Muscle layer of colon (tissue), 2 donors: ENCODE data around the gene DHFR.

Experiments
- H3K27ac ChIP-seq: one replicate; pipeline ENCODE4 v1.7.0; 2013; ENCODE audit warnings: low read depth, mild to moderate bottlenecking, low read length, moderate library complexity
- H3K27me3 ChIP-seq, 2 donors: one replicate each; pipeline ENCODE4 v1.7.0; 2013; ENCODE audit warnings: low read length in 2 of 2, mild to moderate bottlenecking in 2 of 2; ENCODE audit not compliant: insufficient read depth in 2 of 2, control insufficient read depth in 1 of 2
- H3K36me3 ChIP-seq: one replicate; pipeline ENCODE4 v1.7.0; 2013; ENCODE audit warnings: mild to moderate bottlenecking, low read length; ENCODE audit not compliant: insufficient read depth
- H3K4me1 ChIP-seq: one replicate; pipeline ENCODE4 v1.7.0; 2013; ENCODE audit warnings: mild to moderate bottlenecking, low read length; ENCODE audit not compliant: insufficient read depth
- H3K4me3 ChIP-seq, 2 donors: one replicate each; pipeline ENCODE4 v1.7.0; 2013; ENCODE audit warnings: low read length in 2 of 2, low read depth in 1 of 2, mild to moderate bottlenecking in 1 of 2, moderate library complexity in 1 of 2
- H3K9ac ChIP-seq: one replicate; pipeline ENCODE4 v1.7.0; 2013; ENCODE audit warnings: low read length
- H3K9me3 ChIP-seq: one replicate; pipeline ENCODE4 v1.7.0; 2013; ENCODE audit warnings: mild to moderate bottlenecking, low read length
- donor health status: abdominal sarcoma.
- donor health status: Adenocarcinoma of cecum.

The DHFR gene

DNA sequence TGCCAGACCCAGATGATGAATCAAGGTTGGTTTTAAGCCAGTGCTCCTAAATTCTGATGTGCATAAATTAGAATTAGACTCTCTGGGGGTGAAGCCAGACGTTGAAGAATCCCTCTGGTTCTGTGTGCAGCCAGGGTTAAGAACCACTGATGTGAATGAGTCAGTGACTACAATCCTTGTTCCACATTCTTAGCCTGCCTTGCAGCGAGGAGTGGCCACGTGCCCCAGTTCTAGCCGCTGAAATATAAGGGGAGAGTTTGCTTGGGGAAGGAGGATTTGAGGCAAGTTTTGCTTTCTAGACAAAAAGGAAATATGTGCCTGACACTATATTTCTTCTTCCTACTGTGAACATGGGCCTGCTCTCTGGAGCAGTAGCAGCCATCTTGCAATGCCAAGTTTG is 34.6 kb downstream of the DHFR start:
- no peak overlapping the region for H3K4me3 ChIP-seq
- no peaks in the 10 kb centered on the region for H3K9me3 ChIP-seq
- no peaks in the 10 kb centered on the region for H3K4me1 ChIP-seq
- H3K27me3 ChIP-seq, result no peaks in the 10 kb centered on the region
- H3K36me3 ChIP-seq, result no peaks in the 10 kb centered on the region
- H3K27ac ChIP-seq, result no peak overlapping the region
- H3K9ac ChIP-seq, result no peak overlapping the region

DNA sequence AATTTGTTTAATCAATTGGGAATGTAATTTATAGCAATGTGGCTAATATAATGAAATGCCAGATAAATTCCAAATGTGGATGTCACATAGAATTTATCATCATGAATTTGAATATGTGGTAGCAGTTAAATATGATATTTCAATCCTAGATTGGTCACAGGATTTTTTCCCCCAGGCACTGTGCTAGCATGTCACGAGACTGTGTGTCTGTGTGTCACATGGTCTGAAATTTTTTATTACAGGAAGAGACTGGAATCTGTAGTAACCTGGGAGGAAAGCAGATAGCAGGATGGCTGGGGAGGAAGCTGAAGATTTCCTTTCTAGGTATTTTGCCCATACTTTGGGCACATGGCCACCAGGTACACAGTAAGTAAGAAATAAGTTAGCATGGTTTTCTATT is 35.7 kb downstream of the DHFR start:
- Histone ChIP-seq H3K9me3 (no peaks in the 10 kb centered on the region), H3K27me3 (no peaks in the 10 kb centered on the region), H3K4me3 (no peak overlapping the region), H3K27ac (no peak overlapping the region), H3K36me3 (no peaks in the 10 kb centered on the region), H3K4me1 (no peaks in the 10 kb centered on the region), H3K9ac (no peak overlapping the region)

- no peaks in the 10 kb centered on the region for H3K36me3 ChIP-seq
- H3K4me1 ChIP-seq, result no peaks in the 10 kb centered on the region
- H3K9me3 ChIP-seq, result no peaks in the 10 kb centered on the region
- H3K4me3 ChIP-seq, result no peak overlapping the region
- H3K27ac ChIP-seq, result no peak overlapping the region
- no peaks in the 10 kb centered on the region for H3K27me3 ChIP-seq
- H3K9ac ChIP-seq, result no peak overlapping the region
Measured at GRCh38 chr5:80618438-80618837, 36.3 kb downstream of the DHFR start.

- Histone ChIP-seq H3K27ac (no peak overlapping the region), H3K9me3 (no peaks in the 10 kb centered on the region), H3K36me3 (no peaks in the 10 kb centered on the region), H3K4me3 (no peak overlapping the region), H3K27me3 (no peaks in the 10 kb centered on the region), H3K4me1 (no peaks in the 10 kb centered on the region), H3K9ac (no peak overlapping the region)
Measured at GRCh38 chr5:80615266-80615914, 39.4 kb downstream of the DHFR start.

GRCh38 chr5:80609692-80610091 is 45.1 kb downstream of the DHFR start:
- no peak overlapping the region for H3K4me3 ChIP-seq
- H3K36me3 ChIP-seq, result no peaks in the 10 kb centered on the region
- H3K9me3 ChIP-seq, result no peaks in the 10 kb centered on the region
- no peak overlapping the region for H3K9ac ChIP-seq
- H3K27me3 ChIP-seq, result no peaks in the 10 kb centered on the region
- H3K4me1 ChIP-seq, result no peaks in the 10 kb centered on the region
- H3K27ac ChIP-seq, result no peak overlapping the region

GRCh38 chr5:80608731-80609130 is 46.1 kb downstream of the DHFR start:
- Histone ChIP-seq H3K9ac (no peak overlapping the region), H3K4me1 (no peaks in the 10 kb centered on the region), H3K36me3 (no peaks in the 10 kb centered on the region), H3K27ac (no peak overlapping the region), H3K4me3 (no peak overlapping the region), H3K27me3 (no peaks in the 10 kb centered on the region), H3K9me3 (no peaks in the 10 kb centered on the region)

DNA sequence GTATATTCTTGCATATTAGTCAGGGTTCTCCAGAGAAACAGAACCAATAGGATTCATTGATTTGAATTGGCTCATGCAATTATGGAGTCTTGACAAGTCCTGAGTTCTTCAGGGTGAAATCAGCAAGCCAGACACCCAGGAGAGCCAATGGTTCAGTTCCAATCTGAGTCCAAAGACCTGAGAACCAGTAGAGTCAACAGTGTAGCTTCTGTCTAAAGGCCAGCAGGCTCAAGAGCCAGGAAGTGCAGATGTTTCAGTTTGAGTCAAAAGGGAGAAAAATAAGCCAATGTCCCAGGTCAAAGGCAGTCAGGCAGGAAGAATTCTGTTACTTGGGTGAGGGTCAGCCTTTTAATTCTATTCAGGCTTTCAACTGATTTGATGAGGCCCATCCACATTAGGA is 47.0 kb downstream of the DHFR start:
- no peak overlapping the region for H3K27ac ChIP-seq

GRCh38 chr5:80607343-80607742 is 47.4 kb downstream of the DHFR start:
- H3K27me3 ChIP-seq, result no peaks in the 10 kb centered on the region
- H3K4me1 ChIP-seq, result no peaks in the 10 kb centered on the region
- no peaks in the 10 kb centered on the region for H3K36me3 ChIP-seq
- no peak overlapping the region for H3K27ac ChIP-seq
- no peaks in the 10 kb centered on the region for H3K9me3 ChIP-seq
- no peak overlapping the region for H3K9ac ChIP-seq
- no peak overlapping the region for H3K4me3 ChIP-seq

More for the DNA sequence above, 47.0 kb downstream of the DHFR start:
- H3K9ac ChIP-seq, result no peak overlapping the region
- no peak overlapping the region for H3K4me3 ChIP-seq
- no peaks in the 10 kb centered on the region for H3K9me3 ChIP-seq
- H3K27me3 ChIP-seq, result no peaks in the 10 kb centered on the region
- no peaks in the 10 kb centered on the region for H3K4me1 ChIP-seq
- H3K36me3 ChIP-seq, result no peaks in the 10 kb centered on the region

DNA sequence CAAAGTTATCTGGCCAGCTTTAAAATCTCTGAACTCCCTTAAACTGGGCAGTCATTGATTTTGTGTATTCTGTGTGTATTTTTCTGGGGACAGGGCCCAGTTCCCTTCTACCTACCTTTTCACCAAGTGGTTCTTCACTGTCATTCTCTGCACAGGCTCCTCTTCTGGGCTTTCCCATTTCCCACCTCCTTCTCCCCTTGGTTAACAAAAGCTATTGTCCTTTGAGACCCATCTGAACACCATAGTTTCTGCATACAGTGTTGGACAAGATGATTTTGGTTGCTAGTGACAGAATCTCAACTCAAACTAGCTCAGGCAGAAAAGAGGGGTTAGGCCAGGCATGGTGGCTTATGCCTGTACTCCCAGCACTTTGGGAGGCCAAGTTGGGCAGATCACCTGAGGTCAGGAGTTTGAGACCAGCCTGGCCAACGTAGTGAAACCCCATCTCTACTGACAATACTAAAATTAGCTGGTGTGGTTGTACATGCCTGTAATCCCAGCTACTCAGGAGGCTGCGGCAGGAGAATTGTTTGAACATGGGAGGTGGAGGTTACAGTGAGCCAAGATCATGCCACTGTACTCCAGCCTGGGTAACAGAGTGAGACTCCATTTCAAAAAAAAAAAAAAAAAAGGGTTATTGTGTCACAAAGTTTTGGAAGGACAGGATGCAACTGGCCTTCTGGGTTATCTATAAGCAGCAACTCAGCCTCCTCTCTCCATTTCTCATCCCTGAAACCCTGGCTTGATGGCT is 53.7 kb downstream of the DHFR start:
- H3K4me1 ChIP-seq, result no peaks in the 10 kb centered on the region
- H3K36me3 ChIP-seq, result no peaks in the 10 kb centered on the region
- no peak overlapping the region for H3K27ac ChIP-seq
- no peak overlapping the region for H3K4me3 ChIP-seq
- H3K9me3 ChIP-seq, result no peaks in the 10 kb centered on the region
- no peak overlapping the region for H3K9ac ChIP-seq
- no peaks in the 10 kb centered on the region for H3K27me3 ChIP-seq

- no peaks in the 10 kb centered on the region for H3K4me1 ChIP-seq
Measured at GRCh38 chr5:80597500-80597899, 57.3 kb downstream of the DHFR start.

DNA sequence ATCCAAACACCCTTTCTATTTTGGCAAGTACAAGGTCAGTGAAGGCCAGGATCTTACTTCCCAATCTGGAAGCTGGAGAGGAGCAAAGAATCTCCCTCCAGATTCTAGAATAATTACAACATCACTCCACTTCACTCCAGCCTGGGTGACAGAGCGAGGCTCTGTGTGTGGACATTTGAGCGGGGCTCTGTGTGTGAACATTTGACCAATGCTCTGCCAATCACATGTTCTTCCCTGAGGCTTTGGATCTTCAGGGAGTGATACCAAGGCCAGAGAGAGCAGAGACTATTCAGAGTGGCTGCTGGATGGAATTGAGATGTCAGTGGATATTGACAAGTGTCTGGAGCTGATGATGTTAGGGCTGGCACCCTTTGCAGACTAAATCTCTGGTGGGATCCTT is 60.0 kb downstream of the DHFR start:
- Histone ChIP-seq H3K27me3 (no peaks in the 10 kb centered on the region), H3K4me1 (no peaks in the 10 kb centered on the region), H3K9me3 (no peaks in the 10 kb centered on the region), H3K27ac (no peak overlapping the region), H3K9ac (no peak overlapping the region), H3K36me3 (no peaks in the 10 kb centered on the region), H3K4me3 (no peak overlapping the region)

More at GRCh38 chr5:80597500-80597899, 57.3 kb downstream of the DHFR start:
- Histone ChIP-seq H3K27me3 (no peaks in the 10 kb centered on the region), H3K4me3 (no peak overlapping the region), H3K9me3 (no peaks in the 10 kb centered on the region), H3K36me3 (no peaks in the 10 kb centered on the region), H3K27ac (no peak overlapping the region), H3K9ac (no peak overlapping the region)

GRCh38 chr5:80592761-80593160 is 62.0 kb downstream of the DHFR start:
- no peaks in the 10 kb centered on the region for H3K36me3 ChIP-seq
- no peak overlapping the region for H3K9ac ChIP-seq
- no peaks in the 10 kb centered on the region for H3K4me1 ChIP-seq
- H3K9me3 ChIP-seq, result no peaks in the 10 kb centered on the region
- H3K27me3 ChIP-seq, result no peaks in the 10 kb centered on the region
- H3K27ac ChIP-seq, result no peak overlapping the region
- H3K4me3 ChIP-seq, result no peak overlapping the region
